Motor neuron (in vitro differentiated cells): ENCODE data around the gene CRELD2. TPM values are rescaled to one million over a fixed set of nuclear protein-coding genes. Genes with fewer than 3 reads are reported as not detected.

Source experiments
- ATAC-seq, 8 experiments: fragments of 200-7000 bp; cut with Tn5 transposase; replicated peaks in 6 of 8; 2 replicates each; pipeline ENCODE4 v1.8.0; 2021; ENCODE audit warnings: mild to moderate bottlenecking in 8 of 8, moderate library complexity in 8 of 8
- H3K27ac ChIP-seq, 2 donors: fragments of 250-450 bp; sonication (Bioruptor Pico); 2 replicates each; pipeline ENCODE4 v1.9.0; 2021; ENCODE audit warnings: antibody characterized with exemption in 2 of 2, mild to moderate bottlenecking in 2 of 2, moderate library complexity in 1 of 2
- H3K4me1 ChIP-seq, 2 donors: fragments of 250-450 bp; sonication (Bioruptor Pico); replicated peaks in 1 of 2; 2 replicates each; pipeline ENCODE4 v1.6.1; 2021; ENCODE audit warnings: antibody characterized with exemption in 2 of 2, mild to moderate bottlenecking in 2 of 2, moderate library complexity in 1 of 2
- H3K4me3 ChIP-seq, 5 donors: fragments of 250-450 bp; sonication (Bioruptor Pico); 2 replicates each; pipeline ENCODE4 v1.9.0; 2021; ENCODE audit warnings: antibody characterized with exemption in 5 of 5, mild to moderate bottlenecking in 5 of 5, moderate library complexity in 4 of 5
- WGBS, 10 experiments: fragments of 450-650 bp; shearing (Covaris generic); methylation state at CpG; one replicate each; pipeline ENCODE4 v1.0.0; 2022; 5-methylcytosine and 5-hydroxymethylcytosine counted together
- in situ Hi-C, 9 experiments: fragments of 400-800 bp; cut with MboI; loops; one replicate each; pipeline ENCODE4 v1.15.0; 2021; ENCODE audit warnings: low sequenced_read_pairs in 9 of 9, low pct_unique_long_range_greater_than_20kb in 2 of 9; ENCODE audit not compliant: unreplicated experiment in 9 of 9
- total RNA-seq, 8 experiments: library from RNA; unstranded; fragments of 300-600 nt; gene quantifications; 2 replicates each; pipeline versions ENCODE4 v1.2.3 to v1.2.4, GENCODE V29; 2022

CRELD2 gene, protein sequence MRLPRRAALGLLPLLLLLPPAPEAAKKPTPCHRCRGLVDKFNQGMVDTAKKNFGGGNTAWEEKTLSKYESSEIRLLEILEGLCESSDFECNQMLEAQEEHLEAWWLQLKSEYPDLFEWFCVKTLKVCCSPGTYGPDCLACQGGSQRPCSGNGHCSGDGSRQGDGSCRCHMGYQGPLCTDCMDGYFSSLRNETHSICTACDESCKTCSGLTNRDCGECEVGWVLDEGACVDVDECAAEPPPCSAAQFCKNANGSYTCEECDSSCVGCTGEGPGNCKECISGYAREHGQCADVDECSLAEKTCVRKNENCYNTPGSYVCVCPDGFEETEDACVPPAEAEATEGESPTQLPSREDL
- total RNA-seq, result 10 to 100 TPM; 20.7 to 62.4 (median 33.3) TPM

DNA sequence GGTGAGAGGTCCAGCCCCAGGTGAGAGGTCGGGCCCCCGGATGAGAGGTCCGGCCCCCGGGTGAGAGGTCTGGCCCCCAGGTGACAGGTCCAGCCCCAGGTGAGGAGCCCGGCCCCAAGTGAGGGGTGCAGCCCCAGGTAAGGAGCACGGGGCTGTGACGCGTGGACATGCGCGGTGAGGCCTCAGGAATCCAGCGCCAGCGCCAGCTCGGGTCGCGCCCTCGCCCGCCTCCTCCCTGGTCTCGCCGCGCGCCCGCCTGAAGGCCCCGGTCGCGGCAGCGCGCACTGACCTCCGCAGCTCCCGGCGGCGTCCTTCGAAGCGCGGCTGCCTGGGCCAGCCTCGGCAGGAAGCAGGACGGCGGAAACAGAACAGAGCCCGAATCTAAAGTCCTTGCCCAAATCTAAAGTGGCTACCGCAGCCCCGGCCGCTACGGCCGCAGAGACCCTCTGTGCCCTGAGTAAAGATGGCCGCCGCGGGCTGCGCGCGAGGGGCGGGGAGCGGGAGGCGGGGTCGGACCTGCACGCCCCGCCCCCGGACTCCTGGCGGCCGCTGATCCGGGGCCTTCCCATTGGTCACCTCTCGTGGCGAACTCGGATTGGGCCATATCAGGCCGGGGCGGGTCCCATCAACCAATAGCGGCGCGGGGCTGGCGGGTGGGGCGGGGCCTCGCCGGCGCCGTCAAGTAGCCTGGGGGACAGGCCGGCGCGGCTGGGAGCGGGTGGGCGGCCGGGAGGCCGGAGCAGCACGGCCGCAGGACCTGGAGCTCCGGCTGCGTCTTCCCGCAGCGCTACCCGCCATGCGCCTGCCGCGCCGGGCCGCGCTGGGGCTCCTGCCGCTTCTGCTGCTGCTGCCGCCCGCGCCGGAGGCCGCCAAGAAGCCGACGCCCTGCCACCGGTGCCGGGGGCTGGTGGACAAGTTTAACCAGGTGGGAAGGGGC lies at the start of gene CRELD2, which contains the start of gene ALG12:
TSS of gene CRELD2 (plus strand) at position 661 of the 937 bp plus-strand sequence. CDS start at position 797, 136 bp downstream.
TSS of gene ALG12 (minus strand) at position 465 of the 937 bp plus-strand sequence. CDS start 4,673 bp downstream, outside the sequence.
- WGBS, 10 experiments, result no CpG with 5 or more reads among the region's 103 CpGs
- in situ Hi-C loops, result loop anchor here in 1 of 9 experiments (25.0 kb wide), 1 partner anchor 131 kb away; no protein-coding TSS in a partner anchor

DNA sequence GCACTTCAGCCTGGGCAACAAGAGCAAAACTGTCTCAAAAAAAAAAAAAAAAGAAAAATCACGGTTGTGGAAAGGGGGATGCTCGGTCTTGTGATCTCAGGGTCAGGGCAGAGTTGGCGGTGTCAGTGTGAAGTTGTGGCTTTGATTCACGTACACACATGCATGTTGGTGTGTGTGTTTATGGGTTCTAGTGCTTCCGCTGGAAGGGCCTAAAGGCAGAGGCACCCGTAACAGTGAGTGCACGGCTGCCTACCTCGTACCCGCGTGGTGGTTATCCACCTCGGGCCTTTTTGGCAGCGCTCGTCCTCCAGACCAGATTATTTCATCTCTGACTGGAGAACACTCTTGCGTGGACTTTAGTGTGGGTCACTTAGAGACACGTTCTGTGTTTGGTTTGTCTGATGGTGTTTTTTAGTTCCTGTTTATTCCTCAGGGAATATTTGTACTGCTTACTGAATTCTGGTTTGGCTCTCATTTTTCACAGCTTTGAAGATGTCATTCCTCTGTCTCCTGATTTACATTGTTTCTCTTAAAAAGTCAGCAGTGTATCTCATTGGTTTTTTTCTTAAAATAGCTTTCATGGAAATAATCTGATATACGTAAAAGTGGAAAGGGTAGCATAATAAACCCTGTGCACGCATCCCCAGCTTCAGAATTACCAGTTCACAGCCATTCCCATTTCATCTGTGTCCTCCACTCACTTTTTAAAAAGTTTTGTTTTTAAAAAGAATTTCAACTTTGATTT lies 49.2 kb upstream of the CRELD2 start:
- ATAC-seq, result no peak
- WGBS, 10 experiments, result 44 to 93% (median 83%) methylated on average over 2 to 15 of the region's 17 CpGs
- Histone ChIP-seq H3K27ac (no peak overlapping the region), H3K4me3 (no peak overlapping the region), H3K4me1 (no peaks in the 10 kb centered on the region)
- in situ Hi-C loops, result no loop called here

More for the DNA sequence above, at the start of gene CRELD2, which contains the start of gene ALG12:
- Histone ChIP-seq H3K27ac (peak within 1 kb of the TSS; percentile 95 to 96), H3K4me3 (peak within 1 kb of the TSS; percentile 66 to 80 (median 76)), H3K4me1 (peaks cover 10 to 12% of the 10 kb centered on the region in 2 donors)
- ATAC-seq, result peak; percentile 93 to 97 (median 94)

DNA sequence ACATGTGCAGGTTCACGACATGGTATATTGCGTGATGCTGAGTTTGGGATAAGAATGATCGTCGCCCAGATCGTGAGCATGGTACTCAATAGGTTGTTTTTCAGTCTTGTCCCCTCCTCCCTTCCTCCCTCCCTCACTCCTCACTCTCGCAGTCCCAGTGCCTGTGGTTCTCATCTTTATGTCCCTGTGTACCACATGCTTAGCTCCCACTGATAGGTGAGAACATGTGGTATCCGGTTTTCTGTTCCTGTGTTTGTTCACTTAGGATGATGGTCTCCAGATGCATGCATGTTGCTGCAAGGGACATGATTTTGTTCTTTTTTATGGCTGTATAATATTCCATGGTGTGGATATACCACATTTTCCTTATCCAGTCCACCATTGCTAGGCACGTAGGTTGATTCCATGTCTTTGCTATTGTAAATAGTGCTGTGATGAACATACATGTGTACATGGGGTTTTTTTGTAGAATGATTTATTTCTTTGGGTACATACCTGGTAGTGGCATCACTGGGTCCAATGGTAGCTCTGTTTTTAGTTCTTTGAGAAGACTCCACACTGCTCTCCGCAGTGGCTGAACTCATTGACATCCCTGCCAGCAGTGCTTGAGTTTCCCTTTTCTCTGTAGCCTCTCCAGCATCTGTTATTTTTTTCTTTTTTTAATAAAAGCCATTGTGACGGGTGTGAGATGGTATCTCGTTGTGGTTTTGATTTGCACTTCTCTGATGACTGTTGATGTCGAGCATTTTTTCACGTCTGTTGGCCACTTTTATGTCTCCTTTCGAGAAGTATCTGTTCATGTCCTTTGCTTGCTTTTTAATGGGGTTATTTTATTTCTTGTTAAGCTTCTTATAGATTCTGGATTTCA lies 48.4 kb upstream of the CRELD2 start:
- no peak overlapping the region for H3K4me3 ChIP-seq
- 82 to 100% (median 95%) methylated on average over 3 to 12 of the region's 14 CpGs for WGBS, 10 experiments
- no peak overlapping the region for H3K27ac ChIP-seq
- in situ Hi-C loops, result no loop called here
- no peak for ATAC-seq
- no peaks in the 10 kb centered on the region for H3K4me1 ChIP-seq

- 50 to 100% (median 97%) methylated on average over 1 to 4 of the region's 4 CpGs; no CpG with 5 or more reads in 4 of the 10 experiments for WGBS, 10 experiments
- ATAC-seq, result peak in 3 of 8 experiments; percentile 38 to 79 (median 68)
- in situ Hi-C loops, result no loop called here
These were observed 47.0 kb upstream of the CRELD2 start for GRCh38 chr22:49871482-49871881.

GRCh38 chr22:49872347-49872746 lies 46.1 kb upstream of the CRELD2 start:
- no peak for ATAC-seq
- H3K4me1 ChIP-seq, result no peaks in the 10 kb centered on the region
- in situ Hi-C loops, result no loop called here
- 73 to 100% (median 98%) methylated on average over 1 to 7 of the region's 7 CpGs for WGBS, 10 experiments
- H3K4me3 ChIP-seq, result no peak overlapping the region
- H3K27ac ChIP-seq, result no peak overlapping the region

More at GRCh38 chr22:49871482-49871881, 47.0 kb upstream of the CRELD2 start:
- H3K27ac ChIP-seq, result no peak overlapping the region
- H3K4me3 ChIP-seq, result no peak overlapping the region
- H3K4me1 ChIP-seq, result no peaks in the 10 kb centered on the region

DNA sequence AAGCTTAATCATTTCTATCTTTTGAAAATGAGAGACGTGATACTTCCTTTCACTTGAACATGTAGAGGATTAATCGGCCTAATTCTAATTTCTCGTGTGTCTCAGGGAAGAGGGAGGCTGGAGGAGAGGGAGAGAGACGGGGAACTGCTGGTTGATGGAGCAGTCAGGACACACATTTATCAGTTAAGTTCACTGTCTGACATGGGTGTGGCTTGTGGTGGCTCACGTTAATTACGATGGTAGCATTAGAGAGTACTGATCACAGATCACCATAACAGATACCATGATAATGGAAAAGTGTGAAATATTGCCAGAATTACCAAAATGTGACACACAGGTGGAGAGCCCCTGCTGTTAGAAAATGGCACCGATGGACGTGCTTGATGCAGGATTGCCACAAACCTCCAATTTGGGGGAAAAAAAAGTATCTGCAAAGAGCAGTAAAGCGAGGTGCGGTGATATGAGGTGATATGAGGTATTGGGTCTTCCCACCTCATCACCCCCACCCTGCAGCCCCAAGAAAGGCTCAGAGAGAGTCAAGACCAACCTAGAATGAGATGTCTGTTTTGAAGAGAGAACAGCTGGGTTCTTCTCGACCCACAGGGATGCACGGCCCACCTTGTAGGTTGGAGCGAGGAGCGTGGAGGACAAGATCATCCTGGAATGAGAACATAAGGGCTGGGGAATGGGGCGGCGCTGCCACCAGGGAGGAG lies 45.0 kb upstream of the CRELD2 start:
- in situ Hi-C loops, result no loop called here
- WGBS, 10 experiments, result 88 to 100% (median 95%) methylated on average over 1 to 8 of the region's 16 CpGs; no CpG with 5 or more reads in 3 of the 10 experiments
- H3K4me3 ChIP-seq, result no peak overlapping the region
- no peak for ATAC-seq
- no peak overlapping the region for H3K27ac ChIP-seq
- H3K4me1 ChIP-seq, result no peaks in the 10 kb centered on the region

DNA sequence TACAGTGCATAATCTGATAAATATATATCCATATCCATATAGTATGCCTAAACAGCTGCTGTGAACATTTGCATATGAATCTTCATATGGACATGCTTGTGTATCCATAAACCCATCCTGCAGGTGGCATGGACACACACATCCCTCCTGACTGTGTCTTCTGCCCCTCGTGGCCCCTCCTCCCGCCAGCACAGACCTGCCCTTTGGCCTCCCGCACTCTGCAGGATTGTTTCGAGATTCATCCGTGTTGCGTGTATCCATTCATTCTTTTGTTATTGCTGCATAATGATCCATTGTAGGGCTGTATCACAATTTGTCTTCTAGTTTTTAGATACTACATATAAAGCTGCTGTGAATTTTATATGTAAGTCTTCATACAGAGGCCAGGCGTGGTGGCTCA lies 40.8 kb upstream of the CRELD2 start:
- no peak for ATAC-seq
- 93 to 100% (median 100%) methylated on average over 1 to 7 of the region's 7 CpGs; no CpG with 5 or more reads in 4 of the 10 experiments for WGBS, 10 experiments
- Histone ChIP-seq H3K27ac (no peak overlapping the region), H3K4me3 (no peak overlapping the region), H3K4me1 (no peaks in the 10 kb centered on the region)
- in situ Hi-C loops, result no loop called here

DNA sequence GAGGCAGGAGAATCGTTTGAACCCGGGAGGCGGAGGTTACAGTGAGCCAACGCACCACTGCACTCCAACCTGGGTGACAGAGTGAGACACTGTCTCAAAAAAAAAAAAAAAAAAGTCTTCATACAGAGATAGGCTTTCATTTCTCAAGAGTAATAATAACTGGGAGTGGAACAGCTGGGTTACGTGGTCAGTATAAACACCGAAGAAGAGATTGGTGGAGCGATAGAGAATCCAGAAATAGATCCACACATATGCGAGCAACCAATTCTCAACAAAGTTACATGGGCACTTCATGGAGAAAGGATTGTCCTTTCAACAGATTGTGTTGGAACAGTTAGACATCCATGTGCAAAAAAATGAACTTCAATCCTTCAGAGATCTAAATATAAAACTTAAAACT lies 40.2 kb upstream of the CRELD2 start:
- Histone ChIP-seq H3K4me3 (no peak overlapping the region), H3K4me1 (no peaks in the 10 kb centered on the region), H3K27ac (no peak overlapping the region)
- ATAC-seq, result no peak
- WGBS, 10 experiments, result 88 to 100% (median 98%) methylated on average over 1 to 8 of the region's 8 CpGs; no CpG with 5 or more reads in 1 of the 10 experiments
- in situ Hi-C loops, result no loop called here

GRCh38 chr22:49879871-49880270 lies 38.6 kb upstream of the CRELD2 start:
- Histone ChIP-seq H3K27ac (no peak overlapping the region), H3K4me1 (no peaks in the 10 kb centered on the region), H3K4me3 (no peak overlapping the region)
- 79 to 100% (median 95%) methylated on average over 1 to 7 of the region's 9 CpGs; no CpG with 5 or more reads in 6 of the 10 experiments for WGBS, 10 experiments
- in situ Hi-C loops, result no loop called here
- no peak for ATAC-seq

- Histone ChIP-seq H3K4me1 (no peaks in the 10 kb centered on the region), H3K4me3 (no peak overlapping the region), H3K27ac (no peak overlapping the region)
- 47 to 94% (median 86%) methylated on average over 3 to 16 of the region's 20 CpGs; no CpG with 5 or more reads in 6 of the 10 experiments for whole genome bisulfite sequencing, 10 experiments
- ATAC-seq, result no peak
- in situ Hi-C loops, result no loop called here
These were observed 38.2 kb upstream of the CRELD2 start for GRCh38 chr22:49880281-49880680.

DNA sequence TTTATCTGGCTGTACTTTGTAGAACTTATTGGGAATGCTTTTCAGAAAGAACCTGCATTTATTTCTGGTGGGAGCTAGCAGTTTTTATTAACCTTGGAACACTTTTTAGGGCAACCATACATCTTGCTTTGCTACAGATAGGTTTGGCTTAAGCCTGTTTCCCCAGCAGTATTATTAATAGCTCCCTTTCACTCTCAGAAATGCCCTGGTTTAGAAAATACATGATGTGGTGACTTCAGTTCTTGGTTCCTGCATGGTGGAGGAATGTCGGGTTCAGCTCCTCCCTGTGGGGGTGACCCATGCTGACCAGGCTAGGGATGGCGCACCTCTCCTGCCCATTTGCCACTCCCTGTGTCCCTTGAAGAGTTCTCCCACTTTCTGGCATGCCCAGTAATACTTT lies 36.6 kb upstream of the CRELD2 start:
- Histone ChIP-seq H3K4me1 (no peaks in the 10 kb centered on the region), H3K27ac (no peak overlapping the region), H3K4me3 (no peak overlapping the region)
- 93 to 100% (median 100%) methylated on average over 1 to 2 of the region's 2 CpGs; no CpG with 5 or more reads in 4 of the 10 experiments for WGBS, 10 experiments
- in situ Hi-C loops, result no loop called here
- ATAC-seq, result no peak
